Stomach (tissue), 9 donors: Measurements from ENCODE around the gene SLC22A4. TPM values are rescaled to one million over a fixed set of nuclear protein-coding genes. Genes with fewer than 3 reads are reported as not detected.
A peak's percentile ranks its signal among the peaks of the same experiment; 100 is the strongest.

ENCODE experiments used
- DNase-seq, 2 donors: peaks; one replicate each; pipeline versions ENCODE4 v3.0.0 to v3.0.0-alpha.2; 2013 to 2019
- H3K27ac ChIP-seq, 5 donors: fragments of 200-600 bp in 4 of 5; sonication (generic) in 4 of 5; one replicate each; pipeline ENCODE4 v1.5.1; 2013 to 2019; ENCODE audit warnings: mild to moderate bottlenecking in 1 of 5, moderate library complexity in 1 of 5
- H3K27me3 ChIP-seq, 3 donors: fragments of 200-600 bp; sonication (generic); one replicate each; pipeline ENCODE4 v1.5.1; 2017 to 2019; ENCODE audit warnings: mixed run types in 1 of 3
- H3K36me3 ChIP-seq, 4 donors: fragments of 200-600 bp; sonication (generic); 1 replicate in 3 of 4; 2 replicates in 1 of 4; pipeline ENCODE4 v1.5.1; 2016 to 2019
- H3K4me1 ChIP-seq, 4 donors: fragments of 200-600 bp; sonication (generic); one replicate each; pipeline ENCODE4 v1.5.1; 2016 to 2019
- H3K4me3 ChIP-seq, 4 donors: fragments of 200-600 bp; sonication (generic) in 3 of 4; one replicate each; pipeline ENCODE4 v1.5.1; 2016 to 2019; ENCODE audit warnings: mild to moderate bottlenecking in 1 of 4
- H3K9me3 ChIP-seq, 4 donors: fragments of 200-600 bp; sonication (generic); one replicate each; pipeline ENCODE4 v1.5.1; 2016 to 2019
- CTCF ChIP-seq, 7 experiments: fragments of 450-650 bp in 4 of 7; fragments of 200-600 bp in 3 of 7; sonication (generic) in 3 of 7; IDR thresholded peaks; one replicate each; pipeline ENCODE4 v1.5.1; 2016 to 2019; ENCODE audit warnings: antibody characterized with exemption in 7 of 7, control low read depth in 2 of 7, mild to moderate bottlenecking in 1 of 7
- EP300 ChIP-seq: sonication (generic); formaldehyde crosslinking; IDR thresholded peaks from one replicate; pipeline ENCODE4 v1.6.1; 2017; ENCODE audit warnings: antibody characterized with exemption
- POLR2A ChIP-seq, 4 donors: fragments of 450-650 bp; IDR thresholded peaks; one replicate each; pipeline ENCODE4 v1.6.1; 2016; ENCODE audit warnings: antibody characterized with exemption in 4 of 4, control low read depth in 2 of 4, mild to moderate bottlenecking in 1 of 4, moderate library complexity in 1 of 4
- POLR2AphosphoS5 ChIP-seq, 3 donors: sonication (generic); formaldehyde crosslinking; IDR thresholded peaks; one replicate each; pipeline ENCODE4 v1.6.1; 2016; ENCODE audit warnings: antibody characterized with exemption in 3 of 3
- WGBS, 5 donors: extraction: QIAGEN DNeasy Blood & Tissue Kit in 3 of 5; methylation state at CpG; one replicate each; pipeline versions ENCODE4 v1.1.5 to v1.1.7; 2013 to 2018; 5-methylcytosine and 5-hydroxymethylcytosine counted together
- intact Hi-C: fragments of 100-400 bp; cut with DNase I; formaldehyde crosslinking; loops from one replicate; pipeline ENCODE4 v1.15.1; 2023; ENCODE audit warnings: low total_unique reads
- polyA plus RNA-seq, 3 donors: library from polyadenylated mRNA; stranded (reverse); fragments of 200-250 nt; gene quantifications; one replicate each; pipeline ENCODE4 v1.2.3, GENCODE V29; 2013
- total RNA-seq, 5 donors: library from RNA; depleted of rRNA; stranded (reverse); fragments of >200 nt; gene quantifications; one replicate each; pipeline versions ENCODE4 v1.1.0 to v1.2.3, GENCODE V29; 2014 to 2016
- donor health status: healthy with polysubstance abuse.
- donor health status: Bipolar disorder and iron deficiency.
- donor health status: healthy.

SLC22A4 gene
- total and polyA plus RNA-seq, 8 donors = 0.31 to 24.5 (median 0.53) TPM; not detected in 2

GRCh38 chr5:132370181-132370970 is 76.2 kb downstream of the SLC22A4 start:
- DNase-seq = no peak
- no peaks in the 10 kb centered on the region for H3K9me3 ChIP-seq
- peak overlapping the region; percentile 60 to 76 (median 68) for H3K4me3 ChIP-seq
- H3K27me3 ChIP-seq = no peaks in the 10 kb centered on the region
- no peaks in the 10 kb centered on the region for H3K36me3 ChIP-seq
- intact Hi-C loops = no loop called here
- TF ChIP-seq CTCF (IDR thresholded peaks at IDR 0.05) (no peak), POLR2AphosphoS5 (IDR thresholded peaks at IDR 0.05) (no peak), POLR2A (IDR thresholded peaks at IDR 0.05) (no peak), EP300 (no peak)
- H3K4me1 ChIP-seq = peaks cover 13 to 52% (median 39%) of the 10 kb centered on the region in 4 donors
- 7 to 38% (median 13%) methylated on average over 7 to 34 of the region's 34 CpGs for WGBS, 5 donors
- peak overlapping the region; percentile 87 to 90 (median 89) for H3K27ac ChIP-seq

GRCh38 chr5:132370971-132371602 is 76.9 kb downstream of the SLC22A4 start:
- H3K27ac ChIP-seq = peak overlapping the region in 4 of 5 donors; percentile 45 to 90 (median 88)
- no peaks in the 10 kb centered on the region for H3K27me3 ChIP-seq
- WGBS, 5 donors = 47 to 65% (median 51%) methylated on average over 19 of the region's 19 CpGs
- DNase-seq = peak in 1 of 2 donors; percentile 55
- TF ChIP-seq EP300 (no peak), POLR2A (IDR thresholded peaks at IDR 0.05) (no peak), CTCF (IDR thresholded peaks at IDR 0.05) (no peak), POLR2AphosphoS5 (IDR thresholded peaks at IDR 0.05) (no peak)
- H3K4me1 ChIP-seq = peaks cover 13 to 52% (median 42%) of the 10 kb centered on the region in 4 donors
- no peaks in the 10 kb centered on the region for H3K36me3 ChIP-seq
- H3K4me3 ChIP-seq = peak overlapping the region; percentile 60 to 76 (median 68)
- no peaks in the 10 kb centered on the region for H3K9me3 ChIP-seq
- intact Hi-C loops = no loop called here

GRCh38 chr5:132371603-132371994 is 77.4 kb downstream of the SLC22A4 start:
- H3K4me1 ChIP-seq = peaks cover 13 to 55% (median 43%) of the 10 kb centered on the region in 4 donors
- H3K9me3 ChIP-seq = no peaks in the 10 kb centered on the region
- intact Hi-C loops = no loop called here
- H3K4me3 ChIP-seq = peak overlapping the region in 3 of 4 donors; percentile 60 to 76 (median 66)
- WGBS, 5 donors = 61 to 79% (median 73%) methylated on average over 5 of the region's 5 CpGs
- TF ChIP-seq CTCF (IDR thresholded peaks at IDR 0.05) (no peak), EP300 (no peak), POLR2AphosphoS5 (IDR thresholded peaks at IDR 0.05) (no peak), POLR2A (IDR thresholded peaks at IDR 0.05) (no peak)
- peak overlapping the region in 4 of 5 donors; percentile 19 to 90 (median 68) for H3K27ac ChIP-seq
- DNase-seq = no peak
- H3K36me3 ChIP-seq = no peaks in the 10 kb centered on the region
- no peaks in the 10 kb centered on the region for H3K27me3 ChIP-seq

GRCh38 chr5:132372127-132372526 is 77.9 kb downstream of the SLC22A4 start:
- intact Hi-C loops = no loop called here
- peak overlapping the region in 3 of 5 donors; percentile 19 to 90 (median 45) for H3K27ac ChIP-seq
- TF ChIP-seq POLR2A (IDR thresholded peaks at IDR 0.05) (no peak), EP300 (no peak)

More at GRCh38 chr5:132372127-132372526, 77.9 kb downstream of the SLC22A4 start:
- 62 to 69% (median 63%) methylated on average over 2 of the region's 2 CpGs for WGBS, 5 donors
- H3K27me3 ChIP-seq = no peaks in the 10 kb centered on the region
- peak overlapping the region in 1 of 4 donors; percentile 10 for H3K4me3 ChIP-seq
- no peak for DNase-seq
- H3K9me3 ChIP-seq = no peaks in the 10 kb centered on the region
- no peaks in the 10 kb centered on the region for H3K36me3 ChIP-seq
- H3K4me1 ChIP-seq = peaks cover 13 to 60% (median 43%) of the 10 kb centered on the region in 4 donors
